Stimulated activated CD4-positive, alpha-beta T cell treated with anti-CD3 and anti-CD28 coated beads, TNF-alpha, amount 100 ng/mL, for 48 hours (primary cell): ENCODE measurements around the gene DHX38.
A peak's percentile ranks its signal among the peaks of the same experiment; 100 is the strongest.
"Not testable (repeated sequence)": the region's sequence is repeated elsewhere in the genome, so short reads cannot be mapped to it uniquely, and the experiment has no call there.

Source experiments
- DNase-seq, 3 donors: peaks; one replicate each; pipeline ENCODE4 v3.0.0-alpha.2; 2020; ENCODE audit warnings: low read depth in 3 of 3

Gene DHX38

GRCh38 chr16:72093448-72094265 is at the start of gene DHX38, which contains the start of gene TXNL4B:
Gene DHX38 (plus strand): TSS chr16:72093847. CDS start chr16:72096158, 2,311 bp downstream.
Gene TXNL4B (minus strand): TSS chr16:72093620. CDS start chr16:72090749, 2,871 bp downstream.
- DNase-seq = peak; percentile 79 to 89 (median 83)

GRCh38 chr16:72044296-72044695 is 49.4 kb upstream of the DHX38 start:
- DNase-seq = no peak

- DNase-seq = no peak
These were observed 48.8 kb upstream of the DHX38 start for GRCh38 chr16:72044825-72045359.

GRCh38 chr16:72049110-72049509 is 44.5 kb upstream of the DHX38 start:
- no peak for DNase-seq

- no peak for DNase-seq
These were observed 42.7 kb upstream of the DHX38 start for GRCh38 chr16:72050769-72051464.

- no peak for DNase-seq
These were observed 41.8 kb upstream of the DHX38 start for GRCh38 chr16:72051818-72052217.

- DNase-seq = not testable (repeated sequence)
These were observed 39.3 kb upstream of the DHX38 start, which contains the start of gene HP for GRCh38 chr16:72054254-72054847. Gene HP (plus strand): TSS chr16:72054505. CDS start chr16:72054653, 148 bp downstream.

GRCh38 chr16:72055911-72056310 is 37.7 kb upstream of the DHX38 start:
- no peak for DNase-seq

- not testable (repeated sequence) for DNase-seq
These were observed 36.3 kb upstream of the DHX38 start for GRCh38 chr16:72057313-72057712.

- DNase-seq = not testable (repeated sequence)
These were observed 34.6 kb upstream of the DHX38 start for GRCh38 chr16:72059060-72059459.

- no peak for DNase-seq
These were observed 33.2 kb upstream of the DHX38 start for GRCh38 chr16:72060405-72060804.

GRCh38 chr16:72061564-72061963 is 32.1 kb upstream of the DHX38 start:
- DNase-seq = no peak

GRCh38 chr16:72064361-72064894 is 29.2 kb upstream of the DHX38 start:
- no peak for DNase-seq

- no peak for DNase-seq
These were observed 26.9 kb upstream of the DHX38 start for GRCh38 chr16:72066747-72067146.

GRCh38 chr16:72068930-72069329 is 24.7 kb upstream of the DHX38 start:
- no peak for DNase-seq

GRCh38 chr16:72072514-72073342 is 20.9 kb upstream of the DHX38 start:
- DNase-seq = no peak

- no peak for DNase-seq
These were observed 20.0 kb upstream of the DHX38 start for GRCh38 chr16:72073560-72074230.

- DNase-seq = not testable (repeated sequence)
These were observed 18.6 kb upstream of the DHX38 start for GRCh38 chr16:72075067-72075466.

GRCh38 chr16:72076991-72077706 is 16.5 kb upstream of the DHX38 start:
- DNase-seq = not testable (repeated sequence)
